K562 (cell line): ENCODE measurements around the gene MMRN2. TPM values are rescaled to one million over a fixed set of nuclear protein-coding genes. Genes with fewer than 3 reads are reported as not detected.

Experiments used
- ATAC-seq: fragments of 200-7000 bp; cut with Tn5 transposase; 3 replicates; pipeline ENCODE4 v1.9.1; 2020; ENCODE audit warnings: moderate library complexity
- BruUV-seq: library from RNA; stranded (reverse); fragments of 400-500 nt; replicated peaks from 2 replicates; lab custom pipeline; 2021; lab: Mats Ljungman, UMichigan
- CTCF ChIA-PET: fragments of 300-600 bp; formaldehyde crosslinking; extraction: SDS; loops from one replicate; lab custom pipeline; 2021; ENCODE audit warnings: low intra/inter-chr PET ratio; lab: Yijun Ruan, JAX
- POLR2A ChIA-PET: fragments of 300-600, 350-650 bp; sonication (Branson Sonifier 250); formaldehyde crosslinking; extraction: SDS; loops from one replicate; lab custom pipeline; 2021; ENCODE audit warnings: antibody characterized with exemption, inconsistent platforms; lab: Yijun Ruan, JAX
- DNase-seq, 4 experiments: peaks; one replicate each; pipeline versions ENCODE4 v3.0.0 to v3.0.0-alpha.2; 2011 to 2018; ENCODE audit warnings: low spot score in 3 of 4, mixed read lengths in 3 of 4; ENCODE audit errors: extremely low read depth in 1 of 4
- FAIRE-seq: peaks from 2 replicates; lab custom pipeline; 2011; peaks lifted over from hg19 to GRCh38; lab: Jason Lieb, UNC
- H2AFZ ChIP-seq: 2 replicates; pipeline ENCODE4 v1.6.0; 2011; ENCODE audit warnings: low read depth, low read length, control low read depth, inconsistent platforms
- H3K27ac ChIP-seq: fragments of 200-600 bp; 3 replicates; pipeline ENCODE4 v1.8.0; 2011; ENCODE audit warnings: low read depth, mild to moderate bottlenecking, control low read depth, inconsistent platforms, low read length, moderate library complexity, mixed read lengths; ENCODE audit errors: extremely low read depth
- H3K27me3 ChIP-seq, 2 experiments: fragments of 300-600 bp in 1 of 2; 2 replicates in 1 of 2; 3 replicates in 1 of 2; pipeline versions ENCODE4 v1.6.0 to v1.8.0; 2011; ENCODE audit warnings: inconsistent platforms in 2 of 2, low read length in 2 of 2, mild to moderate bottlenecking in 1 of 2, mixed read lengths in 1 of 2, moderate library complexity in 1 of 2; ENCODE audit not compliant: control insufficient read depth in 2 of 2, insufficient read depth in 2 of 2
- H3K36me3 ChIP-seq: fragments of 300-600 bp; 3 replicates; pipeline ENCODE4 v1.8.0; 2011; ENCODE audit warnings: mild to moderate bottlenecking, low read length, inconsistent platforms; ENCODE audit not compliant: control insufficient read depth, insufficient read depth
- H3K4me1 ChIP-seq, 2 experiments: fragments of 200-600 bp in 1 of 2; replicated peaks in 1 of 2; 2 replicates in 1 of 2; 3 replicates in 1 of 2; pipeline versions ENCODE4 v1.5.1 to v1.8.0; 2011; ENCODE audit warnings: inconsistent platforms in 2 of 2, low read length in 2 of 2, mild to moderate bottlenecking in 1 of 2, mixed read lengths in 1 of 2, moderate library complexity in 1 of 2; ENCODE audit not compliant: control insufficient read depth in 2 of 2, insufficient read depth in 2 of 2
- H3K4me2 ChIP-seq: 2 replicates; pipeline ENCODE4 v1.6.1; 2011; ENCODE audit warnings: low read length, control low read depth, inconsistent platforms, mixed read lengths; ENCODE audit not compliant: insufficient read depth
- H3K4me3 ChIP-seq: fragments of 200-600 bp; sonication (generic), shearing (Covaris generic); 2 replicates; pipeline ENCODE4 v1.5.1; 2016; ENCODE audit warnings: control low read depth, inconsistent platforms
- H3K79me2 ChIP-seq: fragments of 200-600 bp; 3 replicates; pipeline ENCODE4 v1.8.0; 2011; ENCODE audit warnings: low read length, inconsistent platforms; ENCODE audit not compliant: control insufficient read depth, insufficient read depth
- H3K9ac ChIP-seq, 2 experiments: 2 replicates each; pipeline versions ENCODE4 v1.6.0 to v1.6.1; 2011; ENCODE audit warnings: low read depth in 2 of 2, low read length in 2 of 2, control low read depth in 1 of 2, inconsistent platforms in 1 of 2, mild to moderate bottlenecking in 1 of 2, mixed read lengths in 1 of 2; ENCODE audit not compliant: insufficient read depth in 1 of 2
- H3K9me1 ChIP-seq: one replicate; pipeline ENCODE4 v1.6.0; 2011; ENCODE audit warnings: inconsistent platforms, mild to moderate bottlenecking, low read length, moderate library complexity; ENCODE audit not compliant: control insufficient read depth, insufficient read depth
- H3K9me3 ChIP-seq: replicated peaks from 2 replicates; pipeline ENCODE4 v1.5.1; 2011; ENCODE audit warnings: low read depth, low read length, inconsistent platforms; ENCODE audit not compliant: control insufficient read depth, insufficient read depth
- H4K20me1 ChIP-seq: replicated peaks from 2 replicates; pipeline ENCODE4 v1.6.1; 2011; ENCODE audit warnings: low read length, inconsistent platforms, mixed read lengths; ENCODE audit not compliant: control insufficient read depth, insufficient read depth
- JUNB ChIP-seq: fragments of 450-650 bp; formaldehyde crosslinking; conservative IDR thresholded peaks from 2 replicates; pipeline ENCODE4 v1.4.0; 2020; ENCODE audit warnings: mild to moderate bottlenecking
- MXI1 ChIP-seq: IDR thresholded peaks from 2 replicates; pipeline ENCODE4 v1.6.1; 2011; ENCODE audit warnings: low read depth, mild to moderate bottlenecking, improper control_type of control experiment, low read length
- NONO ChIP-seq, 2 experiments: fragments of 200-400 bp in 1 of 2; fragments of 450-650 bp in 1 of 2; formaldehyde crosslinking in 1 of 2; IDR thresholded peaks; 2 replicates each; pipeline ENCODE4 v1.6.1; 2017; ENCODE audit warnings: low read depth in 2 of 2, mild to moderate bottlenecking in 2 of 2, moderate library complexity in 2 of 2, low read length in 1 of 2
- PTBP1 ChIP-seq: fragments of 200-400 bp; formaldehyde crosslinking; IDR thresholded peaks from 2 replicates; pipeline ENCODE4 v1.6.1; 2017; ENCODE audit warnings: low read depth, low read length
- RFX5 ChIP-seq: IDR thresholded peaks from 2 replicates; pipeline ENCODE4 v1.6.1; 2011; ENCODE audit warnings: low read depth, mild to moderate bottlenecking, improper control_type of control experiment, low read length
- SAFB ChIP-seq: fragments of 200-400 bp; formaldehyde crosslinking; IDR thresholded peaks from 2 replicates; pipeline ENCODE4 v1.6.1; 2017; ENCODE audit warnings: low read depth, low read length, borderline replicate concordance
- THRA ChIP-seq: fragments of 450-650 bp; IDR thresholded peaks from 2 replicates; pipeline ENCODE4 v1.6.1; 2017; ENCODE audit warnings: mild to moderate bottlenecking, moderate library complexity
- ZNF583 ChIP-seq: fragments of 250-450 bp; sonication (Bioruptor Pico); IDR thresholded peaks from 2 replicates; pipeline ENCODE4 v1.4.0; 2020
- WGBS: fragments of 100-300 bp; shearing (Covaris generic); methylation state at CpG from one replicate; pipeline ENCODE4 v1.1.6; 2016; ENCODE audit warnings: low coverage, mixed read lengths; ENCODE audit not compliant: insufficient coverage; ENCODE audit errors: missing lambda C conversion rate; 5-methylcytosine and 5-hydroxymethylcytosine counted together
- in situ Hi-C: fragments of 300-500 bp; cut with MboI; formaldehyde crosslinking; loops from 4 replicates; pipeline ENCODE4 v1.15.0; 2018; ENCODE audit warnings: inconsistent platforms, mixed read lengths
- intact Hi-C: fragments of 100-400 bp; cut with micrococcal nuclease; formaldehyde crosslinking; loops from 2 replicates; pipeline ENCODE4 v1.14.2; 2022
- polyA plus RNA-seq, 8 experiments: library from polyadenylated mRNA; depleted of rRNA in 4 of 8; stranded (reverse) in 5 of 8; unstranded in 3 of 8; fragments of >200 nt; fragmentation: Nextera tagmentation in 2 of 8; fragmentation: Illumina TruSeq in 1 of 8; extraction: Ambion mirVana in 2 of 8; extraction: Trizol in 1 of 8; gene quantifications; 2 replicates each; pipeline versions ENCODE4 v1.2.1 to v1.2.3, GENCODE V29; 2011 to 2014; ENCODE audit warnings: inconsistent platforms in 1 of 8, missing spikeins in 1 of 8
- total RNA-seq, 7 experiments: library from RNA; depleted of rRNA in 6 of 7; stranded (reverse); fragments of >200 nt in 6 of 7; fragmentation: Illumina TruSeq in 2 of 7; extraction: Trizol in 2 of 7; gene quantifications; 2 replicates each; pipeline versions ENCODE4 v1.2.1 to v1.2.3, GENCODE V29; 2011 to 2021; ENCODE audit warnings: low replicate concordance in 1 of 7

The MMRN2 gene
- total and polyA plus RNA-seq, 9 of the 15 experiments (the other 6 are each of a cell fraction or from before 2014, with no cell fraction given), result 0.07 to 2.0 (median 1.2) TPM

GRCh38 chr10:86979296-86979818 is 21.9 kb upstream of the MMRN2 start:
- Histone ChIP-seq H3K27me3 (no peaks in the 10 kb centered on the region), H2AFZ (no peak overlapping the region), H3K4me2 (no peak overlapping the region), H3K4me3 (no peak overlapping the region), H3K9me3 (no peaks in the 10 kb centered on the region), H3K27ac (no peak overlapping the region), H3K4me1 (peaks cover 6 to 10% of the 10 kb centered on the region in 2 experiments; a peak in 2 of 5 replicates), H3K9me1 (no peaks in the 10 kb centered on the region), H3K36me3 (no peaks in the 10 kb centered on the region), H3K9ac (no peak overlapping the region), H3K79me2 (no peaks in the 10 kb centered on the region), H4K20me1 (no peaks in the 10 kb centered on the region)
- WGBS, result 43% methylated on average over 4 of the region's 4 CpGs
- POLR2A ChIA-PET, result no interaction called here
- intact Hi-C loops (no loop called here), in situ Hi-C loops (no loop called here)
- no peak for TF ChIP-seq NONO (IDR thresholded peaks at IDR 0.05; ENCODE audit: low read depth in 2 of 2, low read length in 1 of 2)
- TF ChIP-seq MXI1, result no peak
- TF ChIP-seq RFX5, result no peak
- TF ChIP-seq SAFB, result no peak
- no peak for TF ChIP-seq THRA
- no peak for TF ChIP-seq ZNF583
- TF ChIP-seq JUNB (CRISPR knock-in tag), result no peak
- no peak for TF ChIP-seq PTBP1
- CTCF ChIA-PET, result no interaction called here
- FAIRE-seq (no peak), ATAC-seq (no peak), DNase-seq (no peak)
- no TSS peak for BruUV-seq
